HG02870 (cell line): ENCODE data around the gene PRR14.
A peak's percentile ranks its signal among the peaks of the same experiment; 100 is the strongest.
"Not testable (repeated sequence)": the region's sequence is repeated elsewhere in the genome, so short reads cannot be mapped to it uniquely, and the experiment has no call there.

Experiments used
- ATAC-seq: cut with Tn5 transposase; IDR thresholded peaks from one replicate; pipeline ENCODE4 v1.9.1; 2021; ENCODE audit warnings: mild to moderate bottlenecking, moderate library complexity; ENCODE audit not compliant: unreplicated experiment

The PRR14 gene

GRCh38 chr16:30688701-30689100 lies 37.9 kb downstream of the PRR14 start:
- ATAC-seq: no peak

GRCh38 chr16:30691907-30692306 lies 41.1 kb downstream of the PRR14 start:
- ATAC-seq: no peak

- ATAC-seq: no peak
Observed at GRCh38 chr16:30692396-30693064, 41.8 kb downstream of the PRR14 start.

GRCh38 chr16:30694926-30695693 lies 44.4 kb downstream of the PRR14 start:
- ATAC-seq: no peak

GRCh38 chr16:30696646-30697045 lies 45.9 kb downstream of the PRR14 start:
- ATAC-seq: not testable (repeated sequence)

- ATAC-seq: peak; percentile 89
Observed at GRCh38 chr16:30697264-30698138, 46.7 kb downstream of the PRR14 start.

- ATAC-seq: peak; percentile 57
Observed at GRCh38 chr16:30698139-30698815, 47.5 kb downstream of the PRR14 start.

GRCh38 chr16:30698816-30699614 lies 48.3 kb downstream of the PRR14 start, which contains the start of gene SRCAP:
Gene SRCAP (plus strand): TSS chr16:30699171. CDS start chr16:30700825, 1,654 bp downstream.
- peak; percentile 34 for ATAC-seq

- ATAC-seq: no peak
Observed at GRCh38 chr16:30699615-30700099, 48.9 kb downstream of the PRR14 start.

GRCh38 chr16:30700491-30700890 lies 49.7 kb downstream of the PRR14 start:
- no peak for ATAC-seq

GRCh38 chr16:30700971-30701370 lies 50.2 kb downstream of the PRR14 start:
- ATAC-seq: no peak

- ATAC-seq: not testable (repeated sequence)
Observed at GRCh38 chr16:30703071-30703470, 52.3 kb downstream of the PRR14 start.

- no peak for ATAC-seq
Observed at GRCh38 chr16:30703971-30704370, 53.2 kb downstream of the PRR14 start.
